Urinary bladder (tissue), 4 donors: ENCODE measurements around the gene FBXO46. TPM values are rescaled to one million over a fixed set of nuclear protein-coding genes. Genes with fewer than 3 reads are reported as not detected.
"Not testable (repeated sequence)": the region's sequence is repeated elsewhere in the genome, so short reads cannot be mapped to it uniquely, and the experiment has no call there.

Experiments used
- DNase-seq: peaks from one replicate; pipeline ENCODE4 v3.0.0-alpha.2; 2015; ENCODE audit errors: extremely low spot score
- H3K27ac ChIP-seq: one replicate; pipeline ENCODE4 v1.5.1; 2013; ENCODE audit warnings: low read depth, mild to moderate bottlenecking, moderate library complexity
- H3K36me3 ChIP-seq: one replicate; pipeline ENCODE4 v1.6.1; 2013; ENCODE audit warnings: mild to moderate bottlenecking, moderate library complexity; ENCODE audit not compliant: insufficient read depth
- H3K4me1 ChIP-seq: one replicate; pipeline ENCODE4 v1.6.1; 2013; ENCODE audit warnings: mild to moderate bottlenecking, moderate library complexity; ENCODE audit not compliant: insufficient read depth
- H3K4me3 ChIP-seq: one replicate; pipeline ENCODE4 v1.5.1; 2013; ENCODE audit warnings: low read depth, low read length
- WGBS: extraction: QIAGEN DNeasy Blood & Tissue Kit; methylation state at CpG from one replicate; pipeline ENCODE4 v1.1.7; 2013; 5-methylcytosine and 5-hydroxymethylcytosine counted together
- polyA plus RNA-seq: library from polyadenylated mRNA; stranded (reverse); fragments of 200-250 nt; gene quantifications from one replicate; pipeline ENCODE4 v1.2.3, GENCODE V29; 2013
- total RNA-seq: library from RNA; depleted of rRNA; stranded (reverse); fragments of >200 nt; gene quantifications from one replicate; pipeline ENCODE4 v1.2.3, GENCODE V29; 2014
- donor health status: healthy with polysubstance abuse.
- donor health status: healthy.

FBXO46 gene
- total and polyA plus RNA-seq, 2 donors: 4.3 to 11.0 TPM

DNA sequence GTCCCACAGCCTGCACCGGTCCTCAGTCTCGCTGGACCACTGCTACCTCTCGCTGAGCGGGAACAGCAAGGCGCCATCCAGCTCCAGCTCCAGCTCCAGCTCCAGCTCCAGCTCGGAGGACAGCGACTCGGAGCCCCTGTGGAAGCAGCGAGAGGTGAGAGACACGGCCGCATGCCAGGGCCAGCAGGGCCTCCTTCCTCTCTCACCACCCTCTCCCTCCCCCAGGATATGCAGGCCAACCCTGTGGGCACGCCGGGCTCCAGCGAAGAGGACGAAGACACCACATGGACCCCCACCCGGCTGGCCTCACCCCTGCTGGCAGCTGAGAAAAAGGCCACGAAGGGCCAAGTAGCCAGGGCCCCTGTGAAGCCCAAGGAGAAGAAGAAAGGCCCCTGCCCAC is 31.0 kb upstream of the FBXO46 start:
- no peak overlapping the region for H3K4me3 ChIP-seq
- no peaks in the 10 kb centered on the region for H3K4me1 ChIP-seq
- no peaks in the 10 kb centered on the region for H3K36me3 ChIP-seq
- 84% methylated on average over 17 of the region's 17 CpGs for WGBS
- DNase-seq: no peak
- H3K27ac ChIP-seq: no peak overlapping the region

DNA sequence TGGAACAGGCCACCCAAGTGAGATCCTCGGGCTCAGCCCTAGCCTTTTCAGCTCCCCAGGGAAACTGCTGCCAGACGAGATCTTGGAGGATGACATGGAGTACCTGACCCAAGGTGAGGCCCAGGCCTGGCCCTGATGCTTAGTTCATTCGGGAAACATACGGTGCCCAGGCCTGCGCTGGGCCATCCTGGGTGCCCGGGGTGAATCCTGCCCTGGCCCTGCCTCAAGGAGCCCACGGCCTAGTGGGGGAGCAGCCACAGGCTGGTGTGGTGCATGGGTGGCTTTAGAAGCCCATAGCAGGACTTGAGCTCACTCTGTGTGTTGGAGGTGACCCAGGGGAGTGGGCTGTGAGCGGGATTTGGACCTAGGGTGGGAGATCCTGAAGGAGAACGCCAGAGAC is 28.2 kb upstream of the FBXO46 start:
- Histone ChIP-seq H3K4me3 (no peak overlapping the region), H3K4me1 (no peaks in the 10 kb centered on the region), H3K27ac (no peak overlapping the region), H3K36me3 (no peaks in the 10 kb centered on the region)
- DNase-seq: no peak
- 82% methylated on average over 9 of the region's 9 CpGs for WGBS

DNA sequence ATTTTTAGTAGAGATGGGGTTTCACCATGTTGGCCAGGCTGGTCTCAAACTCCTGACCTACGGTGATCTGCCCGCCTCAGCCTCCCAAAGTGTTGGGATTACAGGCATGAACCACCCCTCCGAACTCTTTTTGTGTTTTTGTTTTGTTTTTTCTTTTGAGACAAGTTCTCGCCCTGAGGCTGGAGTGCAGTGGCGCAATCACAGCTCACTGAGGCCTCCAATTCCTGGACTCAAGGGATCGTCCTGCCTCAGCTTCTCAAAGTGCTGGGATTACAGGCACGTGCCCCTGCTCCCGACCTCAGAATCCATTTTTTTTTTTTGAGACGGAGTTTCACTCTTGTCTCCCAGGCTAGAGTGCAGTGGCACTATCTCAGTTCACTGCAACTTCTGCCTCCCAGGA is 27.0 kb upstream of the FBXO46 start:
- WGBS: 83% methylated on average over 9 of the region's 9 CpGs
- no peak overlapping the region for H3K4me3 ChIP-seq
- H3K4me1 ChIP-seq: no peaks in the 10 kb centered on the region
- H3K36me3 ChIP-seq: no peaks in the 10 kb centered on the region
- no peak overlapping the region for H3K27ac ChIP-seq
- no peak for DNase-seq

DNA sequence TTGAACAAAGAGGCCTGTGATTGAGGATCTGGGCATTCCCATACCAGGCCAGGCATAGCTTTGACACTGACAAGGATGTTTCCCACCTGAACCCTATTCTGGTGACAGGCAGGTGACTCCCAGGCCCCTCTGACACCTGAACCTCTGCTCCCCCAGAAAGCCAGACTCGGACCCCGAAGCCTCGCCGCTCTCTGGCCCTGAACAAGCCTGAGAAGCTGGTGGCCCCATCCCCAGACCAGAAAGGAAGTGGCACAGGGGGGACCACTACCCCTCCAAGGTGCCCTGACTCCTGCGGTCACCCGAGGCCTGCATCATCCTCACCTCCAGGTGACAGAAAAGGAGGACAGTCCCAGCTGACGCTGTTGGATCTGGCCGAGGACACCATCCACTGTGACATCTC is 23.6 kb upstream of the FBXO46 start:
- no peak overlapping the region for H3K27ac ChIP-seq
- H3K36me3 ChIP-seq: no peaks in the 10 kb centered on the region
- 95% methylated on average over 8 of the region's 8 CpGs for WGBS
- no peak for DNase-seq
- H3K4me3 ChIP-seq: no peak overlapping the region
- no peaks in the 10 kb centered on the region for H3K4me1 ChIP-seq

DNA sequence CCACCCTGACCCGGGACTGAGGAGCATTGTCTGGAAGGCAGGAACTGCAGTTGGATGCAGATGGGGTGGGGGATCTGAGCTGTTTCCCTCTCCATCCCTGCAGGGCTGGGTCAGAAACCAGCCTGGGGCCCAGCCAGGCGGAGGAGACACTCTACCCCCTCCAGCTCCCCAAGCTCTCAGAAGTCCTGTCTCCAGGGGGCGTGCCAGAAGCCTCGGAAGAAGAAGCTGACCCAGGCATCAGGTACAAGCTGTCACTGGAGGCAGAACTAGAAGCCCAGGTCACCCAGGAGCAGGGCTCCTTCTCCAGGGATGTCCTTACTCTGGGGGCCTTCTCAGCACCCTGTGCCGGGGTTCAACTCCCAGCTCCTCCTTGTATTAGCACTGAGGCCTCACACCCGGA is 22.9 kb upstream of the FBXO46 start:
- Histone ChIP-seq H3K4me3 (no peak overlapping the region), H3K4me1 (no peaks in the 10 kb centered on the region), H3K27ac (no peak overlapping the region), H3K36me3 (no peaks in the 10 kb centered on the region)
- 60% methylated on average over 6 of the region's 6 CpGs for WGBS
- DNase-seq: no peak

DNA sequence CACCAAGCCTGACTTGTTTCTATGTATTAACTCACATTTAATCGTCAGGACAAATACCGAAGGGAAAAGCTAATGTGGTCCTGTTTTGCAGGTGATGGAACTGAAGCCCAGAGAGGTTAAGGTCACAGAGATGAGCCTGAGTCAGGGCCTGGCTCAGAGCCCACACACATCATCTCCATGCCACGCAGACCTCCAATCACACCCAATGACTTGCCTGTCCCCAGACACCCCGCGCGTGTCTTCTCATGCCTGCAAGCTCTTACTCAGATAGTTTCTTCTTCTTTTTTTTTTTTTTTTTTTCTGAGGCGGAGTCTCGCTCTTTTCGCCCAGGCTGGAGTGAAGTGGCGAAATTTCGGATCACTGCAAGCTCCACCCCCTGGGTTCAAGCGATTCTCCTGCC is 21.9 kb upstream of the FBXO46 start:
- DNase-seq: no peak
- Histone ChIP-seq H3K27ac (no peak overlapping the region), H3K4me3 (no peak overlapping the region), H3K36me3 (no peaks in the 10 kb centered on the region), H3K4me1 (no peaks in the 10 kb centered on the region)
- 93% methylated on average over 12 of the region's 12 CpGs for WGBS

DNA sequence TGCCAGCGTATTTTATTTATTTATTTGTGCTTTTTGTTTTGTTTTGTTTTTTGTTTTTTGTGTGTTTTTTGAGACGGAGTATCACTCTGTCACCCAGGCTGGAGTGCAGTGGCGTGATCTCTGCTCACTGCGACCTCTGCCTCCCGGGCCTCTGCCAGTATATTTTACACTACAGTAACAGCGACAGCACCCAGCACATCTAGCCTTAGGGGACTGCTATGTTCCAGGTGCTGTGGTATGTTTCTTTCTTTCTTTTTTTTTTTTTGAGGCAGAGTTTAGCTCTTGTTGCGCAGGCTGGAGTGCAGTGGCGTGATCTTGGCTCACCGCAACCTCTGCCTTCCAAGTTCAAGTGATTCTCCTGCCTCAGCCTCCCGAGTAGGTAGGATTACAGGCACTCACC is 20.8 kb upstream of the FBXO46 start:
- DNase-seq, H3K4me1 ChIP-seq, H3K36me3 ChIP-seq, H3K27ac ChIP-seq, H3K4me3 ChIP-seq: not testable (repeated sequence)
- 89% methylated on average over 10 of the region's 10 CpGs for WGBS

DNA sequence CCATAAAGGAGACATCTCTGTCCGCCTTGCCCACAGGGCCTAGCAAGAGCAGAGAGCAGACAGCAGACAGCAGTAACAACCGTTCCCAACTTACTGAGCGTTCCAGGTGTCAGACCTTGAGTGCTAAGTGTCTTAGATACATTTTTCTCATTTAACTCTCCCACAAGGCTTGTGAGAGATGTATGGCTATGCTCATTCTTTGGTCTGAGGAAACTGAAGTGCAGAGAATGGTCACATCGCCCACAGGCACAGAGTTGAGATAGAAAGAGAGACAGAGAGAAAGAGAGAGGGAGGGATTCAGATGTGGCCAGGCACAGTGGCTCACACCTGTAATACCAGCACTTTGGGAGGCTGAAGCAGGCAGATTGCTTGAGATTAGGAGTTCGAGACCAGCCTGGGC is 16.8 kb upstream of the FBXO46 start:
- H3K4me1 ChIP-seq: no peaks in the 10 kb centered on the region
- no peak overlapping the region for H3K27ac ChIP-seq
- WGBS: 75% methylated on average over 5 of the region's 5 CpGs
- no peaks in the 10 kb centered on the region for H3K36me3 ChIP-seq
- no peak overlapping the region for H3K4me3 ChIP-seq
- DNase-seq: no peak

DNA sequence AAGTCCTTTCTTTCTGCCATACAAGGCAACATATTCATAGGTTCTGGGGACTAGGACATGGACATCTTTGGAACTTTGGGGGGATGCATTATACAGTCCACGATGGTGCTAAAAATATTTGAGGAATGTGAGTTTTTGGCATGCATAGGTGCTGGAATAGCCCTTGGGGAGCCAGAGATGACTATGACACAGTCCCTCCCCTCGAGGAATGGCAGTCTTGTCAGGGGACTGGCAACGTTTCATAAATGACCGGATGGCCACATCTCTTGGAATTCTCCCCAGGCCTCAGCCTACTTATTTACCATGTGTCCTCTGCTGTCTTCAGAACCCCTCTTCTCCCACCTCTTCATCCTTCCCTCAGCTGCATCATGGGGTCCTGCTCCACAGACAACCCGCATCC is 16.2 kb upstream of the FBXO46 start:
- no peaks in the 10 kb centered on the region for H3K4me1 ChIP-seq
- H3K4me3 ChIP-seq: no peak overlapping the region
- WGBS: 70% methylated on average over 5 of the region's 5 CpGs
- DNase-seq: no peak
- no peak overlapping the region for H3K27ac ChIP-seq
- no peaks in the 10 kb centered on the region for H3K36me3 ChIP-seq

DNA sequence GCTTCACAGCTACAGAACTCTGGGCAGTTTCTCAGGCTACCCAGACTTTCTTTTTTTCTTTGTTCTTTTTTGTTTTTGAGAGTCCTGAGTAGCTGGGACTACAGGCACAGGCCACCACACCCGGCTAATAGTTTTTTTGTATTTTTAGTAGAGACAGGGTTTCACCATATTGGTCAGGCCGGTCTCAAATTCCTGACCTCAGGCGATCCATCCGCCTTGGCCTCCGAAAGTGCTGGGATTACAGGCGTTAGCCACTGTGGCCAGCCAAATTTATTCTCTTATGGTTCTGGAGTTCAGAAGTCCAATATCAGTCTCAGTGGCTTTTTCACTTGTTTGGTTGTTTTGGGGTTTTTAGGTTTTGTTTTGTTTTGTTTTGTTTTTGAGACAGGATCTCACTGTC is 14.9 kb upstream of the FBXO46 start:
- Histone ChIP-seq H3K27ac (no peak overlapping the region), H3K4me3 (no peak overlapping the region), H3K4me1 (no peaks in the 10 kb centered on the region), H3K36me3 (no peaks in the 10 kb centered on the region)
- 85% methylated on average over 6 of the region's 6 CpGs for WGBS
- no peak for DNase-seq

DNA sequence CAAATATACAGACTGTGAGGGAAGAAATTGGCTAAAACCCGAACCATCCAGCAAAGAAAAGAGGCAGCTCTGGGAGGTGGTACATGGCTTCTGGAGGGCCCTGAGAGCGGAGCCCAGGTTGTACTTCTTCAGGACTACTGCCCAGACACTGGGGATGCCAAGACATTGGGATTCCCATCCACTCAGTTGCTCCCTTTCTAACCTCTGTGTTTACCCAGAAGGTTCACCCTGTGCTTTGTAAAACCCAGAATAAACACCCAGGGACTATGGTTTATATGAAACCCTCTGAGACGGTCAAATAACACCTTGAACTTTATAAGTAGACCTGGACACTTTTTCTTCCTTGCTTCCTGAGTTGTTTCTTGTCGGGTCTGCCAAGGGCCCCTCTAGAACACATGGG is 12.3 kb upstream of the FBXO46 start:
- H3K36me3 ChIP-seq: no peaks in the 10 kb centered on the region
- H3K4me3 ChIP-seq: no peak overlapping the region
- DNase-seq: no peak
- no peaks in the 10 kb centered on the region for H3K4me1 ChIP-seq
- no peak overlapping the region for H3K27ac ChIP-seq
- WGBS: 61% methylated on average over 4 of the region's 4 CpGs

DNA sequence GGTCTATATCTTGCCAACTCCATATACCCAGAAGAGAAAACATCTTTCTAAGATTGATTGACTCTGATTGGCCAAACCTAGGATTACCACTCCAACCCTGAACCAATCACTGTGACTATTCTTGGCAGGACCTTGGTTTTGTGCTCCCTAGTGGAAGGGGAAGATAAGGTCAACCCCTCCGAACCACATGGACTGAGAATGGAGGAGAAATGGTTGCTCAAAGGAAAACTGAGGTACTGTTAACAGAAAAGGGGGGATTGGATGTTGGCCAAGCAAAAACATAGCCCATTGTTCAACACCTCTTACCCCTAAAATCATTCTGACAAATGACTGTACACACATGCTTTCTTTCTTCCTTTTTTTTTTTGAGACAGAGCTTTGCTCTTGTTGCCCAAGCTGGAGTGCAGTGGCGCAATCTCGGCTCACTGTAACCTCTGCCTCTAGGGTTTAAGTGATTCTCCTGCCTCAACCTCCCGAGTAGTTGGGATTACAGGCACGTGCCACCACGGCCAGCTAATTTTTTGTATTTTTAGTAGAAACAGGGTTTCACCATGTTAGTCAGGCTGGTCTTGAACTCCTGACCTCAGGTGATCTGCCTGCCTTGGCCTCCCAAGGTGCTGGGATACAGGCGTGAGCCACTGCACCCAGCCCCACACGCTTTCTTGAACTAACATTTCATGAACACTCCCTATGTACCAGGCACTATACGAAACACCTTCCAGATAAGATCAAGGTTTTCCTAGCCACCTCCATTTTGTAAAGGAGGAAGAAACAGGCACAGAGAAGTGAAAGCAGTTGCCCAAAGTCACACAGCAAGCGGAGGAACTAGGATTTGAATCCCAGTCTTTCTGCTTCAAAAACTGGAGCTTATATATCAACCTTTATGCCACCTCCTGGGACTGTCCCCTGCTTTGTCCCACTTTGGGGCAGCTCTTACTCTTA is 9.1 kb upstream of the FBXO46 start:
- DNase-seq: no peak
- Histone ChIP-seq H3K4me3 (no peak overlapping the region), H3K4me1 (no peaks in the 10 kb centered on the region), H3K27ac (no peak overlapping the region), H3K36me3 (no peaks in the 10 kb centered on the region)
- WGBS: 86% methylated on average over 10 of the region's 10 CpGs

DNA sequence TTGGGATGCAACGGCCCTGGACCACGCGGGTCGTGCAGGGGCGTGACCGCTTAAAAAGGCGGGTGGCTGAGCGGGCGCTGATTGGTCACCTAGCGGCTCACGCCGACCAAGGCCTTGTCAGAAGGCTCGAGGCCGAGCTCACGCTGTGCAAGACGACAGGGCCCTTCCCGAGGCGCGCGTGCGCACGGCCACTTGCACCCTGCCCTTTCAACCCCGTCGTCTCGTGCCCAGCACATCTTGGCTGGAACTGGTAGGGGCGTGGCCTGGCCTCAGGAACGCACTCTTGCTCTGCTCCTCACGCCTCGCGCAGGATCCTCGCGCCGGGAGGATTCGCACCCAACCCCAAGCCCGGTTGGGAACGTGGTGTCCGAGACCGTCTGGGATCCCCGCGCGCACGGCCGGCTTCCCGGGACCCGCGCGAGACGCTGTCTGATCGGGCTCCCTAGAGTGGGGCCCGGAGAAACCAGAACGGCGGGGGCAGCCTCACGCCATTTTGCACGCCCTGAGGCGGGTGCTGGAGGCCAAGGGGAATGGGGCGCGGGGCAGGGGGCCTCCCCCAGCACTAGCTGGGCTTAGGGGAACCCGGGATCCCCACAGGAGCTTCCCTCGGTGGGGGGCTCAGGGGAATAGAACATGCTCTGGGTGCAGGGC is 2.6 kb upstream of the FBXO46 start, which contains the start of gene MEIOSIN:
TSS of gene MEIOSIN (plus strand) at position 280 of the 651 bp plus-strand sequence. CDS start 1,938 bp downstream, outside the sequence.
- H3K36me3 ChIP-seq: no peaks in the 10 kb centered on the region
- no peak within 1 kb of the TSS for H3K27ac ChIP-seq
- 91% methylated on average over 59 of the region's 59 CpGs for WGBS
- no peak within 1 kb of the TSS for H3K4me3 ChIP-seq
- no peaks in the 10 kb centered on the region for H3K4me1 ChIP-seq
- no peak for DNase-seq

DNA sequence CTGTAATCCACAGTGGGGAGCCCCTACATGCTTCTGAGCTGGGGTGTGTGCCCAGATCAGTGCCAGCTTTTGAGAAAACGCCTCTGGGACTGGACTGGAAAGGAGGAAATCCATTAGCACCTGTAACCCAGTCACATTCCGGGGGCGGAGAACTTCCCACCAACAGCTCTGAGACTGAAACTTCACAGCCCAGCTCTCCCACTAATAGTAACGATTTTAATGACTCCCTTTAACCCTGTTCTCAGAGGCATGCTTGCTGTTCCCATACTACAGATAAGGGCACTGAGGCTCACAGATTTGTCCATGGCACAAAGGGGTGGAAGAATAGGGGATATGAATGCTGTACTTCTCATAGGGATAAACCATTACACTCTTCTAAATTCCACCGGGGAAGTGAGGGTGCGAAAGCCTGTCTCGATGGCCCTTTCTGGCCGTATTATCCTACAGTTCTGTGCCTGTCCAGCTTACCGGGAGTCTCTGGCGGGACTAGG is 851 bp downstream of the FBXO46 start:
- Histone ChIP-seq H3K4me3 (peak overlapping the region; percentile 81), H3K27ac (no peak overlapping the region), H3K36me3 (no peaks in the 10 kb centered on the region), H3K4me1 (no peaks in the 10 kb centered on the region)
- WGBS: 12% methylated on average over 10 of the region's 10 CpGs
- no peak for DNase-seq
